Activated CD4-positive, alpha-beta T cell treated with anti-CD3 and anti-CD28 coated beads, Interleukin-2, amount 50 U/mL, for 24 hours (primary cell): Measurements from ENCODE around the gene TTC27.
"Not testable (repeated sequence)": the region's sequence is repeated elsewhere in the genome, so short reads cannot be mapped to it uniquely, and the experiment has no call there.

Source experiments
- DNase-seq, 2 donors: peaks; one replicate each; pipeline ENCODE4 v3.0.0-alpha.2; 2020; ENCODE audit warnings: low read depth in 1 of 2, low spot score in 1 of 2

Gene TTC27

GRCh38 chr2:32846274-32846673 lies 218.4 kb downstream of the TTC27 start:
- DNase-seq, result not testable (repeated sequence)

- DNase-seq, result no peak
Observed at GRCh38 chr2:32847734-32848133, 219.9 kb downstream of the TTC27 start.

GRCh38 chr2:32849456-32850194 lies 221.8 kb downstream of the TTC27 start:
- DNase-seq, result no peak

- no peak for DNase-seq
Observed at GRCh38 chr2:32851777-32852439, 224.1 kb downstream of the TTC27 start.

- no peak for DNase-seq
Observed at GRCh38 chr2:32852856-32853255, 225.0 kb downstream of the TTC27 start.

- no peak for DNase-seq
Observed at GRCh38 chr2:32856891-32857290, 229.0 kb downstream of the TTC27 start.

- no peak for DNase-seq
Observed at GRCh38 chr2:32858713-32859112, 230.9 kb downstream of the TTC27 start.

GRCh38 chr2:32860385-32860784 lies 232.5 kb downstream of the TTC27 start:
- DNase-seq, result no peak

- DNase-seq, result no peak
Observed at GRCh38 chr2:32862269-32863055, 234.6 kb downstream of the TTC27 start.

GRCh38 chr2:32863326-32863725 lies 235.5 kb downstream of the TTC27 start:
- DNase-seq, result no peak

- DNase-seq, result no peak
Observed at GRCh38 chr2:32863803-32864202, 236.0 kb downstream of the TTC27 start.

- DNase-seq, result no peak
Observed at GRCh38 chr2:32864334-32865111, 236.7 kb downstream of the TTC27 start.

- no peak for DNase-seq
Observed at GRCh38 chr2:32865399-32866068, 237.7 kb downstream of the TTC27 start.

- DNase-seq, result not testable (repeated sequence)
Observed at GRCh38 chr2:32866462-32866861, 238.6 kb downstream of the TTC27 start.
